Fibroblast of lung (primary cell): ENCODE data around the gene PGM2.

Experiments used
- CTCF ChIP-seq, 2 donors: IDR thresholded peaks in 1 of 2; conservative IDR thresholded peaks in 1 of 2; 1 replicate in 1 of 2; 2 replicates in 1 of 2; pipeline ENCODE4 v1.5.1; 2011 to 2012; ENCODE audit warnings: low read length in 2 of 2, control low read depth in 1 of 2, inconsistent platforms in 1 of 2, low read depth in 1 of 2, mild to moderate bottlenecking in 1 of 2
- EZH2 ChIP-seq: IDR thresholded peaks from 2 replicates; pipeline ENCODE4 v1.5.1; 2012; ENCODE audit warnings: low read length, control low read depth, mild to moderate bottlenecking; ENCODE audit errors: missing control alignments

DNA sequence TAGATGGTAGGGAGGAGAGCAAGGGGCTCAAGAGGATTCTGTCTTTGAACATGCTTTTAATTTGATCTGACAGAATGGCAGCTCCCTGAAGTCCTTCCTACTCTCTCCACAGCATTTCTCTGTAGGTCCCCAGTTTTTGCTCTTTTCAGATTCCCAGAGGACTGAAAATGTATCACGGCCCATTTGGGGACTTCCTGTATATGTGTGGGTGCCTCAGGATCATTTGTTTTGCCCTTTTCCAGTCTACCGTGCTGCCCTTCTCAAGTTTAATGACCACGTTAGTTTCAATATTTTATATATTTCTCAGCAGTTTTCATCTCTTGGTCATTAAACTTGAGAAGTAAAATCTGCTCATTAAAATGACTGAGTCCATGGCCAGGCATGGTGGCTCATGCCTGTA lies 66.7 kb downstream of the PGM2 start:
- TF ChIP-seq CTCF (conservative IDR thresholded peaks at IDR 0.05 in 1 of 2, IDR thresholded peaks at IDR 0.05 in 1 of 2; ENCODE audit: low read depth in 1 of 2, low read length in 2 of 2) (no peak), EZH2 (no peak)
